AG08396 (cell line): ENCODE results near the gene MED26.

ENCODE experiments used
- DNase-seq: peaks from one replicate; pipeline ENCODE4 v3.0.0; 2012; ENCODE audit warnings: low spot score, mixed read lengths

The MED26 gene

GRCh38 chr19:16649734-16650133 is 21.7 kb upstream of the MED26 start:
- DNase-seq, result no peak

- DNase-seq, result no peak
Measured at GRCh38 chr19:16645140-16645539, 17.1 kb upstream of the MED26 start.

- DNase-seq, result no peak
Measured at GRCh38 chr19:16641695-16642094, 13.7 kb upstream of the MED26 start.

GRCh38 chr19:16640951-16641350 is 12.9 kb upstream of the MED26 start:
- no peak for DNase-seq

GRCh38 chr19:16638666-16639065 is 10.7 kb upstream of the MED26 start:
- DNase-seq, result no peak

- DNase-seq, result no peak
Measured at GRCh38 chr19:16637535-16637934, 9.5 kb upstream of the MED26 start.

GRCh38 chr19:16631465-16631864 is 3.5 kb upstream of the MED26 start:
- no peak for DNase-seq

- peak; percentile 44 for DNase-seq
Measured at GRCh38 chr19:16628984-16629691, 1.1 kb upstream of the MED26 start.

- peak; percentile 34 for DNase-seq
Measured at GRCh38 chr19:16627928-16628182, 149 bp downstream of the MED26 start.

GRCh38 chr19:16627193-16627927 is 644 bp downstream of the MED26 start:
- DNase-seq, result no peak

- no peak for DNase-seq
Measured at GRCh38 chr19:16626796-16627192, 1.2 kb downstream of the MED26 start.

GRCh38 chr19:16625163-16625958 is 2.6 kb downstream of the MED26 start:
- no peak for DNase-seq

GRCh38 chr19:16624236-16624635 is 3.8 kb downstream of the MED26 start:
- no peak for DNase-seq

- no peak for DNase-seq
Measured at GRCh38 chr19:16623576-16623975, 4.4 kb downstream of the MED26 start.

GRCh38 chr19:16623066-16623465 is 4.9 kb downstream of the MED26 start:
- no peak for DNase-seq

- DNase-seq, result no peak
Measured at GRCh38 chr19:16621165-16621800, 6.7 kb downstream of the MED26 start.

GRCh38 chr19:16620584-16620983 is 7.4 kb downstream of the MED26 start:
- no peak for DNase-seq

GRCh38 chr19:16620018-16620417 is 8.0 kb downstream of the MED26 start:
- DNase-seq, result no peak

GRCh38 chr19:16619457-16619856 is 8.5 kb downstream of the MED26 start:
- no peak for DNase-seq

GRCh38 chr19:16618248-16618647 is 9.8 kb downstream of the MED26 start:
- no peak for DNase-seq

GRCh38 chr19:16615808-16616207 is 12.2 kb downstream of the MED26 start:
- DNase-seq, result no peak

- DNase-seq, result no peak
Measured at GRCh38 chr19:16614941-16615340, 13.1 kb downstream of the MED26 start.

- DNase-seq, result no peak
Measured at GRCh38 chr19:16613841-16614240, 14.2 kb downstream of the MED26 start.
